Neural progenitor cell (in vitro differentiated cells): ENCODE measurements around the gene EVI2A.
"Not testable (repeated sequence)": the region's sequence is repeated elsewhere in the genome, so short reads cannot be mapped to it uniquely, and the experiment has no call there.

ENCODE experiments used
- CTCF ChIP-seq: fragments of 200-600 bp; sonication (generic); IDR thresholded peaks from 2 replicates; pipeline ENCODE4 v1.5.1; 2017; ENCODE audit warnings: antibody characterized with exemption, mild to moderate bottlenecking
- EZH2 ChIP-seq: fragments of 200-600 bp; sonication (generic); IDR thresholded peaks from 2 replicates; pipeline ENCODE4 v1.6.1; 2017; ENCODE audit warnings: antibody characterized with exemption, mild to moderate bottlenecking, moderate library complexity
- EZH2phosphoT487 ChIP-seq: fragments of 200-600 bp; sonication (generic); IDR thresholded peaks from 2 replicates; pipeline ENCODE4 v1.6.1; 2017; ENCODE audit warnings: antibody characterized with exemption

GRCh38 chr17:31287932-31288331 lies 33.5 kb downstream of the EVI2A start:
- TF ChIP-seq CTCF, EZH2phosphoT487, EZH2: not testable (repeated sequence)
